ENCODE measurements around the gene HRH1. TPM values are rescaled to one million over a fixed set of nuclear protein-coding genes. Genes with fewer than 3 reads are reported as not detected.

The HRH1 gene
- total and polyA plus RNA-seq, 2 donors (not counting 3 experiments of a cell fraction or from before 2014, with no cell fraction given) = 16.2 to 21.2 TPM

DNA sequence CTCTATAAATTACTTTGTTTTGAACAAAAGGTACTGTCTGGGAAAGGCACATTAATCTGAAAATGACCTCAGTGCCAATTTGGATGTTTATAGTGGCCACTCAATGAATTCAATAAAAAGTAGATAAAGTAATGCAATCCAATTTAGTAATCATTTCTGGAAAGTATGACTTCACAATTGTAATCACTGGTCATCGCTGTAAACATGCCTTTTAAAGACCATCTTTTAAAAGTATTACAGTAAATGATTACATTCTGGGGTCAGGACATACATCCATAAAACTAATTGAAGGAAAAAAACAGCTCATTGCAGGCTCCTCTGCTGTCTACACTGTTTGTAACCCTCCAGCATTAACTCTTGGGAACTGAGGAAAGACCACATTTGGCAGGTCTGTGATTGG lies 43.2 kb downstream of the HRH1 start:
- Histone ChIP-seq H3K9me1 (replicated peaks; ENCODE audit: control insufficient read depth, extremely low read depth, insufficient read depth, low read length) (no peaks in the 10 kb centered on the region), H3K4me3 (replicated peaks in 1 of 3; ENCODE audit: insufficient read depth in 1 of 3, low read depth in 1 of 3, low read length in 3 of 3) (no peak overlapping the region), H3K4me2 (ENCODE audit: insufficient read depth, low read length) (peak overlapping the region; percentile 29), H3K36me3 (ENCODE audit: control insufficient read depth in 2 of 2, extremely low read depth in 1 of 2, insufficient read depth in 2 of 2, low read length in 2 of 2) (peaks cover 0 to 5% of the 10 kb centered on the region in 2 experiments), H2AFZ (ENCODE audit: low read depth, low read length) (no peak overlapping the region), H3K27me3 (ENCODE audit: control insufficient read depth in 2 of 2, insufficient read depth in 2 of 2, low read length in 2 of 2) (no peaks in the 10 kb centered on the region), H4K20me1 (replicated peaks; ENCODE audit: control insufficient read depth, extremely low read depth, insufficient read depth, low read length) (no peaks in the 10 kb centered on the region), H3K9me3 (replicated peaks; ENCODE audit: control insufficient read depth, insufficient read depth, low read length) (no peaks in the 10 kb centered on the region), H3K79me2 (ENCODE audit: control insufficient read depth, insufficient read depth, low read length) (peaks cover 20% of the 10 kb centered on the region), H3K27ac (ENCODE audit: insufficient read depth, low read depth, low read length) (peak overlapping the region; percentile 99), H3K4me1 (ENCODE audit: control insufficient read depth, extremely low read depth, insufficient read depth, low read length) (peaks cover 71% of the 10 kb centered on the region), H3K9ac (replicated peaks; ENCODE audit: extremely low read depth, insufficient read depth, low read length) (peak overlapping the region; percentile 62)
- dilution Hi-C loops (cut with MboI; ENCODE audit: extremely low pct_ligation_motif_present, low sequenced_read_pairs) (no loop called here), intact Hi-C loops (cut with micrococcal nuclease) (no loop called here)
- TF ChIP-seq POLR2AphosphoS5 (IDR thresholded peaks at IDR 0.05; ENCODE audit: insufficient read depth, low read depth, low read length) (peak; percentile 35), POLR2A (IDR thresholded peaks at IDR 0.05; ENCODE audit: low read depth, low read length) (no peak)
- FAIRE-seq (no peak), DNase-seq (ENCODE audit: low read depth, low spot score) (peak; percentile 69)
- ChIA-PET POLR2A (interaction anchor here (0.7 kb wide), 1 partner anchor 11 kb away, joined by 5 read pairs; no protein-coding TSS in a partner anchor), CTCF (interaction anchor here (0.8 to 8.7 kb wide), 9 partner anchors 9 to 138 kb away, joined by 3 to 96 read pairs (median 5); partner anchors contain the start of gene HRH1)
- BruUV-seq (replicated peaks) = no TSS peak

DNA sequence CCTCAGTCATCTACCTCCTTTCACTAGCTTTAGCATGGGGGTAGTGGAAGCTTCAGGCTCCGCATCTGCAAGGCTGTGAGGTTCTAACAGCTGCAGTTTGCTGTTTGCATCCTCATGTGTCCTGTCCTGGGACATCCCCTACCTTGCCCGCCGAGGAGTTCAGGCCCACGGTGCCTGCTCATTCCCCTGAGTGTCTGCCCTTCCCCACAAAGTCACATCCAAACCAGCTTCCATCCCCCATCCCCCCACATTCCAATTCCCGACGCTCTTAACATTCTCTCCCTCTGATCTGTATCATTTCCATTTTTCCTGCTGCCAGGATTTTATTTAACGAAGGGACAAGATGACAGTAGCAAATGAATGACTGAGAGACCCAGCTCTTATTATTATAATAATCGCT lies 43.8 kb downstream of the HRH1 start:
- H3K9me1 ChIP-seq (replicated peaks; ENCODE audit: control insufficient read depth, extremely low read depth, insufficient read depth, low read length) = no peaks in the 10 kb centered on the region
- intact Hi-C loops (cut with micrococcal nuclease) = no loop called here
- H3K36me3 ChIP-seq (ENCODE audit: control insufficient read depth in 2 of 2, extremely low read depth in 1 of 2, insufficient read depth in 2 of 2, low read length in 2 of 2) = peaks cover 0 to 5% of the 10 kb centered on the region in 2 experiments
- H3K79me2 ChIP-seq (ENCODE audit: control insufficient read depth, insufficient read depth, low read length) = peaks cover 26% of the 10 kb centered on the region
- FAIRE-seq = no peak
- no peaks in the 10 kb centered on the region for H3K9me3 ChIP-seq (replicated peaks; ENCODE audit: control insufficient read depth, insufficient read depth, low read length)
- H3K27me3 ChIP-seq (ENCODE audit: control insufficient read depth in 2 of 2, insufficient read depth in 2 of 2, low read length in 2 of 2) = no peaks in the 10 kb centered on the region
- ChIA-PET CTCF (interaction anchor here (0.8 to 8.7 kb wide), 8 partner anchors 13 to 138 kb away, joined by 3 to 96 read pairs (median 4); partner anchors contain the start of gene HRH1), POLR2A (no interaction called here)
- no TSS peak for BruUV-seq (replicated peaks)
- no peak for DNase-seq (ENCODE audit: low read depth, low spot score)
- peak overlapping the region; percentile 62 for H3K9ac ChIP-seq (replicated peaks; ENCODE audit: extremely low read depth, insufficient read depth, low read length)
- H4K20me1 ChIP-seq (replicated peaks; ENCODE audit: control insufficient read depth, extremely low read depth, insufficient read depth, low read length) = no peaks in the 10 kb centered on the region
- TF ChIP-seq GATA2 (IDR thresholded peaks at IDR 0.05; ENCODE audit: insufficient read depth, insufficient read length, low read depth, low read length) = peak; percentile 40
- TF ChIP-seq, protein P1, sequence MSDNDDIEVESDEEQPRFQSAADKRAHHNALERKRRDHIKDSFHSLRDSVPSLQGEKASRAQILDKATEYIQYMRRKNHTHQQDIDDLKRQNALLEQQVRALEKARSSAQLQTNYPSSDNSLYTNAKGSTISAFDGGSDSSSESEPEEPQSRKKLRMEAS (IDR thresholded peaks at IDR 0.05; ENCODE audit: insufficient read depth, insufficient read length) = no peak
- peak overlapping the region; percentile 29 for H3K4me2 ChIP-seq (ENCODE audit: insufficient read depth, low read length)
- H3K4me3 ChIP-seq (replicated peaks in 1 of 3; ENCODE audit: insufficient read depth in 1 of 3, low read depth in 1 of 3, low read length in 3 of 3) = no peak overlapping the region
- peaks cover 77% of the 10 kb centered on the region for H3K4me1 ChIP-seq (ENCODE audit: control insufficient read depth, extremely low read depth, insufficient read depth, low read length)
- dilution Hi-C loops (cut with MboI; ENCODE audit: extremely low pct_ligation_motif_present, low sequenced_read_pairs) = no loop called here
- peak overlapping the region; percentile 99 for H3K27ac ChIP-seq (ENCODE audit: insufficient read depth, low read depth, low read length)
- no peak overlapping the region for H2AFZ ChIP-seq (ENCODE audit: low read depth, low read length)
